ENCODE measurements around the gene PANK4. TPM values are rescaled to one million over a fixed set of nuclear protein-coding genes. Genes with fewer than 3 reads are reported as not detected.

PANK4 gene
- total and polyA plus RNA-seq, 9 of the 15 experiments (the other 6 are each of a cell fraction or from before 2014, with no cell fraction given), result 0.93 to 55.6 (median 31.5) TPM

GRCh38 chr1:2548068-2548589, 21.7 kb upstream of the PANK4 start (continued):
- TF ChIP-seq AFF1 (IDR thresholded peaks at IDR 0.05; ENCODE audit: low read depth in 1 of 2, partially characterized antibody in 2 of 2) (no peak), GTF2F1 (IDR thresholded peaks at IDR 0.05; ENCODE audit: low read depth, low read length) (no peak), FUS (optimal IDR thresholded peaks at IDR 0.05; ENCODE audit: low read depth, low read length) (no peak), SFPQ (IDR thresholded peaks at IDR 0.05; ENCODE audit: low read depth, low read length) (no peak), ZNF655 (CRISPR knock-in tag; IDR thresholded peaks at IDR 0.05) (no peak), GTF2A2 (tag; IDR thresholded peaks at IDR 0.05) (no peak), ZNF76 (CRISPR knock-in tag; IDR thresholded peaks at IDR 0.05; ENCODE audit: borderline replicate concordance) (no peak), THRAP3 (IDR thresholded peaks at IDR 0.05; ENCODE audit: borderline replicate concordance) (no peak), MCM2 (IDR thresholded peaks at IDR 0.05; ENCODE audit: low read depth) (no peak), YY1 (IDR thresholded peaks at IDR 0.05; ENCODE audit: borderline replicate concordance in 1 of 3, control insufficient read depth in 1 of 3, extremely low read depth in 1 of 3, insufficient read depth in 3 of 3, insufficient read length in 1 of 3, insufficient replicate concordance in 2 of 3, low read depth in 1 of 3, low read length in 2 of 3) (no peak), ZNF764 (CRISPR knock-in tag; IDR thresholded peaks at IDR 0.05; ENCODE audit: low read depth) (no peak), ZFX (CRISPR knock-in tag; IDR thresholded peaks at IDR 0.05) (no peak)
